HEK293 (cell line): ENCODE results near the gene THAP3.
A peak's percentile ranks its signal among the peaks of the same experiment; 100 is the strongest.

ENCODE experiments used
- CTCF ChIA-PET: fragments of 350-600 bp; formaldehyde crosslinking; extraction: SDS; loops from one replicate; lab custom pipeline; 2021; ENCODE audit warnings: antibody characterized with exemption; lab: Yijun Ruan, JAX
- POLR2A ChIA-PET: fragments of 300-600 bp; formaldehyde crosslinking; extraction: SDS; loops from one replicate; lab custom pipeline; 2020; ENCODE audit warnings: antibody characterized with exemption, inconsistent platforms; lab: Yijun Ruan, JAX
- H3K27ac ChIP-seq: fragments of 200-500 bp; sonication (Bioruptor generic); 2 replicates; pipeline ENCODE4 v1.5.1; 2014; ENCODE audit warnings: low read depth, low read length, control low read depth, inconsistent platforms; ENCODE audit errors: extremely low read depth
- H3K36me3 ChIP-seq, 2 experiments: fragments of 200-500 bp in 1 of 2; sonication (Bioruptor generic) in 1 of 2; 1 replicate in 1 of 2; 2 replicates in 1 of 2; pipeline ENCODE4 v1.5.1; 2014 to 2017; ENCODE audit warnings: inconsistent platforms in 2 of 2, low read length in 2 of 2; ENCODE audit not compliant: control insufficient read depth in 2 of 2, insufficient read depth in 1 of 2
- H3K4me1 ChIP-seq: fragments of 200-500 bp; sonication (Bioruptor generic); 2 replicates; pipeline ENCODE4 v1.5.1; 2014; ENCODE audit warnings: mild to moderate bottlenecking, low read length, inconsistent platforms; ENCODE audit not compliant: control insufficient read depth, insufficient read depth
- H3K4me3 ChIP-seq: 2 replicates; pipeline ENCODE4 v1.5.1; 2011; ENCODE audit warnings: low read depth, mild to moderate bottlenecking, control low read depth, low read length, moderate library complexity
- H3K9me3 ChIP-seq: fragments of 200-500 bp; sonication (Bioruptor generic); 2 replicates; pipeline ENCODE4 v1.5.1; 2014; ENCODE audit warnings: low read depth, low read length, inconsistent platforms; ENCODE audit not compliant: control insufficient read depth, insufficient read depth
- FEZF1 ChIP-seq: fragments of 450-650 bp; formaldehyde crosslinking; IDR thresholded peaks from 2 replicates; pipeline ENCODE4 v1.5.1; 2016; ENCODE audit warnings: missing biosample characterization, missing genetic modification characterization
- GLIS1 ChIP-seq: fragments of 450-650 bp; formaldehyde crosslinking; IDR thresholded peaks from 2 replicates; pipeline ENCODE4 v1.5.1; 2016; ENCODE audit warnings: missing biosample characterization, missing genetic modification characterization
- IKZF3 ChIP-seq: fragments of 450-650 bp; IDR thresholded peaks from 2 replicates; pipeline ENCODE4 v1.5.0; 2018; ENCODE audit warnings: missing biosample characterization, mild to moderate bottlenecking, missing genetic modification characterization, moderate library complexity
- SCRT1 ChIP-seq: fragments of 450-650 bp; formaldehyde crosslinking; IDR thresholded peaks from 2 replicates; pipeline ENCODE4 v1.5.1; 2016; ENCODE audit warnings: missing biosample characterization, missing genetic modification characterization, borderline replicate concordance
- SCRT2 ChIP-seq: fragments of 450-650 bp; formaldehyde crosslinking; IDR thresholded peaks from 2 replicates; pipeline ENCODE4 v1.5.1; 2016; ENCODE audit warnings: missing biosample characterization, missing genetic modification characterization
- ZBTB1 ChIP-seq: fragments of 450-650 bp; formaldehyde crosslinking; IDR thresholded peaks from 2 replicates; pipeline ENCODE4 v1.5.1; 2016; ENCODE audit warnings: missing biosample characterization, missing genetic modification characterization
- ZBTB7A ChIP-seq: fragments of 450-650 bp; formaldehyde crosslinking; IDR thresholded peaks from 2 replicates; pipeline ENCODE4 v1.5.1; 2016; ENCODE audit warnings: low read depth, missing biosample characterization, missing genetic modification characterization
- ZFHX2 ChIP-seq: fragments of 450-650 bp; formaldehyde crosslinking; conservative IDR thresholded peaks from 2 replicates; pipeline ENCODE4 v1.5.1; 2016; ENCODE audit warnings: missing biosample characterization, missing genetic modification characterization
- ZNF146 ChIP-seq: fragments of 450-650 bp; formaldehyde crosslinking; IDR thresholded peaks from 2 replicates; pipeline ENCODE4 v1.5.1; 2016; ENCODE audit warnings: missing biosample characterization, missing genetic modification characterization
- ZNF18 ChIP-seq: fragments of 450-650 bp; formaldehyde crosslinking; IDR thresholded peaks from 2 replicates; pipeline ENCODE4 v1.5.1; 2016; ENCODE audit warnings: missing biosample characterization, missing genetic modification characterization
- ZNF571 ChIP-seq: fragments of 450-650 bp; formaldehyde crosslinking; IDR thresholded peaks from 2 replicates; pipeline ENCODE4 v1.5.0; 2017; ENCODE audit warnings: missing biosample characterization, missing genetic modification characterization
- ZNF670 ChIP-seq: fragments of 450-650 bp; formaldehyde crosslinking; IDR thresholded peaks from 2 replicates; pipeline ENCODE4 v1.5.1; 2016; ENCODE audit warnings: missing biosample characterization, missing genetic modification characterization, low read depth
- TF ChIP-seq, protein P1 (sequence below): fragments of 450-650 bp; formaldehyde crosslinking; IDR thresholded peaks from 2 replicates; pipeline ENCODE4 v1.5.1; 2016; ENCODE audit warnings: missing biosample characterization, missing genetic modification characterization, borderline replicate concordance
- TF ChIP-seq, protein P2 (sequence below): fragments of 450-650 bp; formaldehyde crosslinking; conservative IDR thresholded peaks from 2 replicates; pipeline ENCODE4 v1.5.1; 2016; ENCODE audit warnings: low read depth, missing biosample characterization, missing genetic modification characterization

Gene THAP3

GRCh38 chr1:6614929-6615785, 9.5 kb upstream of the THAP3 start (continued):
- TF ChIP-seq, protein P1, sequence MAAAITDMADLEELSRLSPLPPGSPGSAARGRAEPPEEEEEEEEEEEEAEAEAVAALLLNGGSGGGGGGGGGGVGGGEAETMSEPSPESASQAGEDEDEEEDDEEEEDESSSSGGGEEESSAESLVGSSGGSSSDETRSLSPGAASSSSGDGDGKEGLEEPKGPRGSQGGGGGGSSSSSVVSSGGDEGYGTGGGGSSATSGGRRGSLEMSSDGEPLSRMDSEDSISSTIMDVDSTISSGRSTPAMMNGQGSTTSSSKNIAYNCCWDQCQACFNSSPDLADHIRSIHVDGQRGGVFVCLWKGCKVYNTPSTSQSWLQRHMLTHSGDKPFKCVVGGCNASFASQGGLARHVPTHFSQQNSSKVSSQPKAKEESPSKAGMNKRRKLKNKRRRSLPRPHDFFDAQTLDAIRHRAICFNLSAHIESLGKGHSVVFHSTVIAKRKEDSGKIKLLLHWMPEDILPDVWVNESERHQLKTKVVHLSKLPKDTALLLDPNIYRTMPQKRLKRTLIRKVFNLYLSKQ (tag by site-specific recombination): no peak
- peak; percentile 33 for TF ChIP-seq GLIS1 (tag by site-specific recombination)
- no peak for TF ChIP-seq ZNF670 (tag by site-specific recombination)
- 0 out of 2 replicates have a peak, but pooled peaks have one; percentile 31 for TF ChIP-seq ZBTB7A (tag by site-specific recombination)
- TF ChIP-seq ZFHX2 (tag by site-specific recombination): peak; percentile 77

DNA sequence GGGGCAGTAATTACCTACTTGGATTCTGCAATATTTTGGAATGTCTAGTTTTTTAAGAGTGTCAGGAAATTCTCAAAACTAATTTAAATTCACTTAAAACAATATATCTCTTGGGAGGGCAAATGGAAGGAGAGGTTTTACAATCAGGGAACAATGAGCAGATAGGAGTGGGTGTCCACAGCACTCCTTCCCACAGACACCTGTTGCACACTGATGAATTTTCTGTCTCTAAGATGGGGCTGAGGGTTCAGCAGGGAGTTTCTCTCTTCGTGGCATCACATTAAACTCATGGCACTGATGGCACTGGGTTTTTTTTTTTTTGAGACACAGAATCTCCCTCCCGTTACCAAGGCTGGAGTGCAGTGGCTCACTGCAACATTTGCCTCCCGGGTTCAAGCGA, 5.6 kb upstream of the THAP3 start:
- peaks cover 24 to 77% of the 10 kb centered on the region in 2 experiments; a peak in 2 of 3 replicates for H3K36me3 ChIP-seq
- H3K27ac ChIP-seq: no peak overlapping the region
- ChIA-PET CTCF (interaction anchor here (0.5 kb wide), 1 partner anchor 28 kb away, joined by 3 read pairs; no protein-coding TSS in a partner anchor), POLR2A (no interaction called here)
- no peaks in the 10 kb centered on the region for H3K9me3 ChIP-seq
- TF ChIP-seq SCRT2 (tag by site-specific recombination) (peak; percentile 92), ZNF18 (tag by site-specific recombination) (no peak), SCRT1 (tag by site-specific recombination) (peak; percentile 79)
- no peak overlapping the region for H3K4me3 ChIP-seq
- no peaks in the 10 kb centered on the region for H3K4me1 ChIP-seq

DNA sequence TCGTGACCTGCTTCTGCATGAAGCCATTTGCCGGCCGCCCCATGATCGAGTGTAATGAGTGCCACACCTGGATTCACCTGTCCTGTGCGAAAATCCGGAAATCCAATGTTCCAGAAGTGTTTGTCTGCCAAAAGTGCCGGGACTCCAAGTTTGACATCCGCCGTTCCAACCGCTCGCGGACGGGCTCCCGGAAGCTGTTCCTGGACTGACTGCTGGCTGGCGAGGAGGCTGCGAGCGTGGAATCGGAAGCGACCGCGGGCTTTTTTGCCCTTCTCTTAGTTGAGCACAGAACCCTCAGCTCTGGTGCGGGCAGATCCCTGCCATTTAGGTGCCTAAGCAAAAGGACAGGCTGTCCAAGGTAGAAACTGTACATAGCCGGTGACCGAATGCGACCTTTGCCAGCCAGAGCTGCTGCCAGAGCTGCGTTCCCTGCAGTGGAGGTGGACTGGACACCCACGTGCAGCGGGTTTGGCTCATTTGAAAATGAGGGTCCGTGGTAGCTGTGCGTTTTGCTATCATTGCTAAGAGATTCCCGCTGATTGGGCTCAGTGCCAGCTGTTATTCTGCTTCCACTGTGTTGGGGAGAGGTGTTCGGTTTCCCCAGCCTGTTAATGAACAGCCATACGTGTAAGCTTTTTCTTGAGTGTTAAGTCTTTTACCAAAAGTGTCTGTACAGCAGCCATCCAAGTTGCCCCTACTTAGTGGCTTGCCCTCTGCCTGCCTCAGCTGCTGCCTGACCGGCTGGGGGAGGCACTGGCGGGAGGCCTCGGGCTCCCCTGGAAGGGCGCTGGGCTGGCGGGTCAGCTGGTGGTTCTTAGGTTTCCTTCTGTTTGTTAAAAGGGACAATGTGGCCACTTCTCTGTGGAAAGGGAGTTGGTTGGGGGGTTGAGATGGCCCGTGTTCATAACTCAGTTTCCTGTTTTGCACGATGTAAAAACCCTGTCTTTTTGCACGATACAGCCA, 3.0 kb upstream of the THAP3 start:
- Histone ChIP-seq H3K4me1 (no peaks in the 10 kb centered on the region), H3K4me3 (no peak overlapping the region), H3K9me3 (no peaks in the 10 kb centered on the region), H3K27ac (no peak overlapping the region), H3K36me3 (peaks cover 30 to 80% of the 10 kb centered on the region in 2 experiments; a peak in 2 of 3 replicates)
- TF ChIP-seq IKZF3 (tag by site-specific recombination): peak; percentile 18; the same call in 1 of the 2 replicates
- no peak for TF ChIP-seq ZBTB1 (tag by site-specific recombination)
- TF ChIP-seq ZNF146: peak; percentile 46
- TF ChIP-seq, protein P2, sequence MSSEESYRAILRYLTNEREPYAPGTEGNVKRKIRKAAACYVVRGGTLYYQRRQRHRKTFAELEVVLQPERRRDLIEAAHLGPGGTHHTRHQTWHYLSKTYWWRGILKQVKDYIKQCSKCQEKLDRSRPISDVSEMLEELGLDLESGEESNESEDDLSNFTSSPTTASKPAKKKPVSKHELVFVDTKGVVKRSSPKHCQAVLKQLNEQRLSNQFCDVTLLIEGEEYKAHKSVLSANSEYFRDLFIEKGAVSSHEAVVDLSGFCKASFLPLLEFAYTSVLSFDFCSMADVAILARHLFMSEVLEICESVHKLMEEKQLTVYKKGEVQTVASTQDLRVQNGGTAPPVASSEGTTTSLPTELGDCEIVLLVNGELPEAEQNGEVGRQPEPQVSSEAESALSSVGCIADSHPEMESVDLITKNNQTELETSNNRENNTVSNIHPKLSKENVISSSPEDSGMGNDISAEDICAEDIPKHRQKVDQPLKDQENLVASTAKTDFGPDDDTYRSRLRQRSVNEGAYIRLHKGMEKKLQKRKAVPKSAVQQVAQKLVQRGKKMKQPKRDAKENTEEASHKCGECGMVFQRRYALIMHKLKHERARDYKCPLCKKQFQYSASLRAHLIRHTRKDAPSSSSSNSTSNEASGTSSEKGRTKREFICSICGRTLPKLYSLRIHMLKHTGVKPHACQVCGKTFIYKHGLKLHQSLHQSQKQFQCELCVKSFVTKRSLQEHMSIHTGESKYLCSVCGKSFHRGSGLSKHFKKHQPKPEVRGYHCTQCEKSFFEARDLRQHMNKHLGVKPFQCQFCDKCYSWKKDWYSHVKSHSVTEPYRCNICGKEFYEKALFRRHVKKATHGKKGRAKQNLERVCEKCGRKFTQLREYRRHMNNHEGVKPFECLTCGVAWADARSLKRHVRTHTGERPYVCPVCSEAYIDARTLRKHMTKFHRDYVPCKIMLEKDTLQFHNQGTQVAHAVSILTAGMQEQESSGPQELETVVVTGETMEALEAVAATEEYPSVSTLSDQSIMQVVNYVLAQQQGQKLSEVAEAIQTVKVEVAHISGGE: no peak
- peak; percentile 38; the same call in 1 of the 2 replicates for TF ChIP-seq FEZF1
- 0 out of 2 replicates have a peak, but pooled peaks have one; percentile 18 for TF ChIP-seq ZFHX2 (tag by site-specific recombination)
- TF ChIP-seq ZNF571 (tag by site-specific recombination): no peak
- ChIA-PET POLR2A (interaction anchor here (1.6 kb wide), 1 partner anchor 19 kb away, joined by 3 read pairs; the partner anchor contains the start of gene KLHL21), CTCF (interaction anchor here (0.7 to 1.1 kb wide), 2 partner anchors 13 to 57 kb away, joined by 3 to 7 read pairs; no protein-coding TSS in a partner anchor)
